Keratinocyte (primary cell): ENCODE results near the gene PPP1R12C. TPM values are rescaled to one million over a fixed set of nuclear protein-coding genes. Genes with fewer than 3 reads are reported as not detected.

Experiments used
- DNase-seq: peaks from one replicate; pipeline ENCODE4 v3.0.0-alpha.2; 2011; ENCODE audit warnings: low read depth, missing footprints, low spot score
- FAIRE-seq: peaks from 2 replicates; lab custom pipeline; 2011; peaks lifted over from hg19 to GRCh38; lab: Jason Lieb, UNC
- H2AFZ ChIP-seq: 2 replicates; pipeline ENCODE4 v1.6.0; 2012; ENCODE audit warnings: low read length, control low read depth, inconsistent platforms; ENCODE audit not compliant: control insufficient read depth
- H3K27ac ChIP-seq: 2 replicates; pipeline ENCODE4 v1.5.1; 2011; ENCODE audit warnings: low read length; ENCODE audit not compliant: control insufficient read depth, insufficient read depth
- H3K27me3 ChIP-seq: 3 replicates; pipeline ENCODE4 v1.6.0; 2011; ENCODE audit warnings: low read length; ENCODE audit not compliant: control insufficient read depth, insufficient read depth; ENCODE audit errors: extremely low read depth
- H3K36me3 ChIP-seq, 2 experiments: 2 replicates in 1 of 2; 3 replicates in 1 of 2; pipeline ENCODE4 v1.5.1; 2011; ENCODE audit warnings: low read length in 2 of 2, mild to moderate bottlenecking in 1 of 2; ENCODE audit not compliant: control insufficient read depth in 2 of 2, insufficient read depth in 2 of 2; ENCODE audit errors: extremely low read depth in 1 of 2
- H3K4me1 ChIP-seq: 3 replicates; pipeline ENCODE4 v1.5.1; 2011; ENCODE audit warnings: low read length; ENCODE audit not compliant: control insufficient read depth, insufficient read depth; ENCODE audit errors: extremely low read depth
- H3K4me2 ChIP-seq: 3 replicates; pipeline ENCODE4 v1.6.0; 2011; ENCODE audit warnings: low read depth, low read length; ENCODE audit not compliant: control insufficient read depth, insufficient read depth; ENCODE audit errors: extremely low read depth
- H3K4me3 ChIP-seq, 3 experiments: fragments of 200-600 bp in 1 of 3; sonication (generic) in 1 of 3; 2 replicates in 2 of 3; 3 replicates in 1 of 3; pipeline ENCODE4 v1.5.1; 2011 to 2016; ENCODE audit warnings: low read length in 3 of 3, mild to moderate bottlenecking in 3 of 3, control low read depth in 2 of 3, inconsistent platforms in 1 of 3, low read depth in 1 of 3, mixed read lengths in 1 of 3, mixed run types in 1 of 3, moderate library complexity in 1 of 3; ENCODE audit not compliant: control insufficient read depth in 2 of 3, insufficient read depth in 2 of 3; ENCODE audit errors: extremely low read depth in 1 of 3
- H3K79me2 ChIP-seq: 2 replicates; pipeline ENCODE4 v1.6.0; 2012; ENCODE audit warnings: low read length; ENCODE audit not compliant: control insufficient read depth, insufficient read depth
- H3K9ac ChIP-seq: 3 replicates; pipeline ENCODE4 v1.6.0; 2011; ENCODE audit warnings: low read length; ENCODE audit not compliant: control insufficient read depth, insufficient read depth; ENCODE audit errors: extremely low read depth
- H3K9me1 ChIP-seq: 3 replicates; pipeline ENCODE4 v1.6.0; 2011; ENCODE audit warnings: low read length; ENCODE audit not compliant: control insufficient read depth, insufficient read depth; ENCODE audit errors: extremely low read depth
- H3K9me3 ChIP-seq: 2 replicates; pipeline ENCODE4 v1.5.1; 2012; ENCODE audit warnings: low read depth, low read length; ENCODE audit not compliant: control insufficient read depth
- H4K20me1 ChIP-seq: 3 replicates; pipeline ENCODE4 v1.6.0; 2011; ENCODE audit warnings: low read length; ENCODE audit not compliant: control insufficient read depth, insufficient read depth; ENCODE audit errors: extremely low read depth
- EZH2 ChIP-seq: IDR thresholded peaks from one replicate; pipeline ENCODE4 v1.6.1; 2012; ENCODE audit warnings: inconsistent platforms, mild to moderate bottlenecking, low read length, moderate library complexity
- dilution Hi-C: fragments of 300-500 bp; cut with MboI; formaldehyde crosslinking; loops from one replicate; pipeline ENCODE4 v1.7.0; 2020; ENCODE audit warnings: low sequenced_read_pairs; ENCODE audit not compliant: extremely low pct_ligation_motif_present
- polyA plus RNA-seq, 5 experiments: library from polyadenylated mRNA; depleted of rRNA in 3 of 5; stranded (reverse) in 3 of 5; stranded (forward) in 1 of 5; unstranded in 1 of 5; fragments of >200 nt; gene quantifications; 1 replicate in 1 of 5; 2 replicates in 3 of 5; 3 replicates in 1 of 5; pipeline versions ENCODE4 v1.2.1 to v1.2.3, GENCODE V29; 2011 to 2012; ENCODE audit warnings: missing spikeins in 2 of 5, low read depth in 1 of 5, low replicate concordance in 1 of 5
- TF ChIP-seq, protein P1 (sequence below), 3 experiments: IDR thresholded peaks in 1 of 3; conservative IDR thresholded peaks in 1 of 3; optimal IDR thresholded peaks in 1 of 3; 2 replicates in 2 of 3; 3 replicates in 1 of 3; pipeline versions ENCODE3 to v1.5.1; 2011; ENCODE audit warnings: low read length in 3 of 3, mild to moderate bottlenecking in 3 of 3, moderate library complexity in 2 of 3, control low read depth in 1 of 3, inconsistent platforms in 1 of 3; ENCODE audit not compliant: insufficient read depth in 2 of 3; ENCODE audit errors: extremely low read depth in 1 of 3

PPP1R12C gene
- polyA plus RNA-seq, 1 donor (not counting 4 experiments of a cell fraction or from before 2014, with no cell fraction given): 24.7 TPM

DNA sequence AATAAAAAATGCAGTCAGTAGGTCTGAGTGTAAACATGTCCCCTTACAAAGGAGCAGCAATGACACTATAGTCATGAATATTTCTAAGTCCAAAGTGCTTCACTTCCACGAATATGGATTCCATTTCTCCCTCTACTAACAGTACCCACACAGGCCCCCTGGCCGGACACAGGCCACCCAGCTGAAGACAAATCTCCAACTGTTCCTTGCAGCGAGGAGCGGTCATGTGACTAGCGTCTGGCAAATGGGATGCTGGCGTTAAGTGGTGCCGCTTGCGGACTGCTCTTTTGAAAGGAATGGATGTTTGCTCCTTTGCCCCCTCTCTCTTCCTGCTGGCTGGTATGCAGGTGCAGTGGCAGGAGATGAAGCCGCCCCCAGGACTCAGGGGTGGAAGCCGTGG is 16.2 kb downstream of the PPP1R12C start:
- Histone ChIP-seq H3K4me1 (no peaks in the 10 kb centered on the region), H3K4me2 (no peak overlapping the region), H3K79me2 (peaks cover 4% of the 10 kb centered on the region), H2AFZ (no peak overlapping the region), H3K27ac (no peak overlapping the region), H3K36me3 (peaks cover 3 to 25% of the 10 kb centered on the region in 2 experiments), H3K4me3 (no peak overlapping the region), H3K9me3 (no peaks in the 10 kb centered on the region), H3K27me3 (no peaks in the 10 kb centered on the region), H3K9ac (no peak overlapping the region), H3K9me1 (no peaks in the 10 kb centered on the region), H4K20me1 (peaks cover 7% of the 10 kb centered on the region)
- DNase-seq (no peak), FAIRE-seq (no peak)
- TF ChIP-seq EZH2: no peak
- TF ChIP-seq, protein P1, sequence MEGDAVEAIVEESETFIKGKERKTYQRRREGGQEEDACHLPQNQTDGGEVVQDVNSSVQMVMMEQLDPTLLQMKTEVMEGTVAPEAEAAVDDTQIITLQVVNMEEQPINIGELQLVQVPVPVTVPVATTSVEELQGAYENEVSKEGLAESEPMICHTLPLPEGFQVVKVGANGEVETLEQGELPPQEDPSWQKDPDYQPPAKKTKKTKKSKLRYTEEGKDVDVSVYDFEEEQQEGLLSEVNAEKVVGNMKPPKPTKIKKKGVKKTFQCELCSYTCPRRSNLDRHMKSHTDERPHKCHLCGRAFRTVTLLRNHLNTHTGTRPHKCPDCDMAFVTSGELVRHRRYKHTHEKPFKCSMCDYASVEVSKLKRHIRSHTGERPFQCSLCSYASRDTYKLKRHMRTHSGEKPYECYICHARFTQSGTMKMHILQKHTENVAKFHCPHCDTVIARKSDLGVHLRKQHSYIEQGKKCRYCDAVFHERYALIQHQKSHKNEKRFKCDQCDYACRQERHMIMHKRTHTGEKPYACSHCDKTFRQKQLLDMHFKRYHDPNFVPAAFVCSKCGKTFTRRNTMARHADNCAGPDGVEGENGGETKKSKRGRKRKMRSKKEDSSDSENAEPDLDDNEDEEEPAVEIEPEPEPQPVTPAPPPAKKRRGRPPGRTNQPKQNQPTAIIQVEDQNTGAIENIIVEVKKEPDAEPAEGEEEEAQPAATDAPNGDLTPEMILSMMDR (optimal IDR thresholded peaks at IDR 0.05 in 1 of 3, IDR thresholded peaks at IDR 0.05 in 1 of 3, conservative IDR thresholded peaks at IDR 0.05 in 1 of 3; ENCODE audit: extremely low read depth in 1 of 3, insufficient read depth in 2 of 3, low read length in 3 of 3): no peak
- dilution Hi-C loops: no loop called here

DNA sequence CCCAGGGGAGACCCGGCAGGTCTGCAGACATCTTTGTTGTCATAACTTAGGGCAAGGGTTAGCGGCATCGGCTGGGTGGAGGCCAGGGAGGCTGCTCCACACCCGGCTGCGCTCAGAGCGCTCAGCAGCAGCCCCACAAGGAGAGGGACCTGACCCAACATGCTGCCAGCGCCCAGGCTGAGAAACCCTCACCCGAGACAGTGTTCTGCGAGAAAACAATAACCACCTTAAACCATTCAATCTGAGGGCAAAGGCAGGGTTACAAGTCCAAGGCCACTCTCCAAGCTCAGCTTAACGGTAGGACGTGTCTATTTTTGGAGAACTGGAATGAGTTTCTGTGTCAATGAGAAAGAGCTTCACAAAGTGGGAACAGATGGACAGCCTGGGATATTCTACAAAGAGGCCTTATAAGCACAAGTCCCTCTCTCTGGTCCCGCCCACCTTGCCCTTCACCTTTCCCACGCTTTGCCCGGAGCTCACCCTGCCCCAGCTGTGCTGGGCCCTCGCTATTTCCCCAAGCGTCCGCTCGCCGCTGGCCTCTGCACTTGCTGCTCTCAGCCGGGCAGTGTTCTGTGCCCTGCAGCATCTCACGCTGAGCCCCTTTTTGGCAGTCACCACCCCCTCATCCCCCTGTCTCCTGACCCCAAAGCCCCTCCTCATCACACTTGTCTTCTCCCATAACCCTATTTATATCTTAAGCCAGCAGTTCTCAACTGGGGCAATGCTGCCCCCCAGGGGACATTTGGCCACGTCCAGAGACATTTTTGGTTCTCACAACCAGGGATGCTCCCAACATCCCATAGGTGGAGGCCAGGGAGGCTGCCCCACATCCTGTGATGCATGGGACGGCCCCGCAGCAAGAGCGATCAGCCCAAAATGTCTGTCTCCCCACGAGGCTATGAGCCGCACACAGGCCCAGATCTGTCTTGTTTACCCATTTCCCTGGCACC is 17.6 kb downstream of the PPP1R12C start:
- H3K27me3 ChIP-seq: no peaks in the 10 kb centered on the region
- H3K4me3 ChIP-seq: no peak overlapping the region
- no peak overlapping the region for H3K9ac ChIP-seq
- H3K4me1 ChIP-seq: no peaks in the 10 kb centered on the region
- H3K36me3 ChIP-seq: peaks cover 3 to 30% of the 10 kb centered on the region in 2 experiments
- no peaks in the 10 kb centered on the region for H3K9me1 ChIP-seq
- FAIRE-seq: no peak
- DNase-seq: no peak
- TF ChIP-seq, protein P1 (optimal IDR thresholded peaks at IDR 0.05 in 1 of 3, IDR thresholded peaks at IDR 0.05 in 1 of 3, conservative IDR thresholded peaks at IDR 0.05 in 1 of 3; ENCODE audit: extremely low read depth in 1 of 3, insufficient read depth in 2 of 3, low read length in 3 of 3): peak in 1 of 3 experiments; percentile 26
- no peak for TF ChIP-seq EZH2
- H2AFZ ChIP-seq: no peak overlapping the region
- no peak overlapping the region for H3K4me2 ChIP-seq
- no peaks in the 10 kb centered on the region for H3K9me3 ChIP-seq
- H4K20me1 ChIP-seq: peaks cover 7% of the 10 kb centered on the region
- H3K79me2 ChIP-seq: no peaks in the 10 kb centered on the region
- dilution Hi-C loops: no loop called here
- no peak overlapping the region for H3K27ac ChIP-seq
